Mucosa of rectum (tissue), 2 donors: Measurements from ENCODE around the gene AKR1B15.

Experiments
- H3K27ac ChIP-seq, 2 donors: one replicate each; pipeline ENCODE4 v1.7.0; 2013; ENCODE audit warnings: inconsistent platforms in 2 of 2, low read depth in 2 of 2, low read length in 2 of 2
- H3K27me3 ChIP-seq, 2 donors: one replicate each; pipeline ENCODE4 v1.7.0; 2013; ENCODE audit warnings: low read length in 2 of 2; ENCODE audit not compliant: control insufficient read depth in 2 of 2, insufficient read depth in 2 of 2
- H3K36me3 ChIP-seq, 2 donors: one replicate each; pipeline ENCODE4 v1.7.0; 2013; ENCODE audit warnings: low read length in 2 of 2; ENCODE audit not compliant: control insufficient read depth in 2 of 2, insufficient read depth in 2 of 2
- H3K4me1 ChIP-seq, 2 donors: one replicate each; pipeline ENCODE4 v1.7.0; 2013; ENCODE audit warnings: low read length in 2 of 2, mild to moderate bottlenecking in 1 of 2; ENCODE audit not compliant: control insufficient read depth in 2 of 2, insufficient read depth in 2 of 2
- H3K4me3 ChIP-seq, 2 donors: one replicate each; pipeline ENCODE4 v1.7.0; 2013; ENCODE audit warnings: low read length in 2 of 2
- H3K9ac ChIP-seq, 2 donors: one replicate each; pipeline ENCODE4 v1.7.0; 2013; ENCODE audit warnings: low read length in 2 of 2, low read depth in 1 of 2, mild to moderate bottlenecking in 1 of 2
- H3K9me3 ChIP-seq, 2 donors: one replicate each; pipeline ENCODE4 v1.7.0; 2013; ENCODE audit warnings: low read length in 2 of 2; ENCODE audit not compliant: control insufficient read depth in 2 of 2
- donor health status: healthy.
- donor health status: Normal muscosa, but diverticular disease.

The AKR1B15 gene

GRCh38 chr7:134625550-134625949 lies 76.6 kb downstream of the AKR1B15 start:
- Histone ChIP-seq H3K27ac (no peak overlapping the region), H3K4me3 (no peak overlapping the region), H3K36me3 (no peaks in the 10 kb centered on the region), H3K4me1 (no peaks in the 10 kb centered on the region), H3K9me3 (no peaks in the 10 kb centered on the region), H3K27me3 (peaks cover 6 to 7% of the 10 kb centered on the region in 2 donors), H3K9ac (no peak overlapping the region)

- Histone ChIP-seq H3K9ac (no peak overlapping the region), H3K4me1 (no peaks in the 10 kb centered on the region), H3K9me3 (no peaks in the 10 kb centered on the region), H3K4me3 (no peak overlapping the region), H3K27ac (no peak overlapping the region), H3K36me3 (no peaks in the 10 kb centered on the region), H3K27me3 (peaks cover 5 to 7% of the 10 kb centered on the region in 2 donors)
Measured at GRCh38 chr7:134627109-134627774, 78.3 kb downstream of the AKR1B15 start.

- Histone ChIP-seq H3K4me3 (no peak overlapping the region), H3K9me3 (no peaks in the 10 kb centered on the region), H3K9ac (no peak overlapping the region), H3K36me3 (no peaks in the 10 kb centered on the region), H3K27ac (no peak overlapping the region), H3K4me1 (no peaks in the 10 kb centered on the region), H3K27me3 (peaks cover 2 to 7% of the 10 kb centered on the region in 2 donors)
Measured at GRCh38 chr7:134627775-134628153, 78.9 kb downstream of the AKR1B15 start.

- Histone ChIP-seq H3K36me3 (no peaks in the 10 kb centered on the region), H3K9me3 (no peaks in the 10 kb centered on the region), H3K4me1 (no peaks in the 10 kb centered on the region), H3K27ac (no peak overlapping the region), H3K9ac (no peak overlapping the region), H3K27me3 (peaks cover 0 to 2% of the 10 kb centered on the region in 2 donors), H3K4me3 (no peak overlapping the region)
Measured at GRCh38 chr7:134629445-134629844, 80.5 kb downstream of the AKR1B15 start.
